Mesothelial cell of epicardium (in vitro differentiated cells): ENCODE data around the gene CCR1. TPM values are rescaled to one million over a fixed set of nuclear protein-coding genes. Genes with fewer than 3 reads are reported as not detected.

Experiments used
- DNase-seq, 2 experiments: peaks; one replicate each; pipeline ENCODE4 v3.0.0; 2021; ENCODE audit warnings: low spot score in 2 of 2; ENCODE audit not compliant: unreplicated experiment in 2 of 2
- H3K27ac Mint-ChIP-seq: 2 replicates; pipeline ENCODE4 v1.8.0; 2021; ENCODE audit warnings: mixed read lengths
- H3K27me3 Mint-ChIP-seq: 2 replicates; pipeline ENCODE4 v1.8.0; 2021; ENCODE audit warnings: low read depth, mixed read lengths
- H3K36me3 Mint-ChIP-seq: 2 replicates; pipeline ENCODE4 v1.8.0; 2021; ENCODE audit warnings: mixed read lengths
- H3K4me1 Mint-ChIP-seq: 2 replicates; pipeline ENCODE4 v1.8.0; 2021; ENCODE audit warnings: mixed read lengths
- H3K4me3 Mint-ChIP-seq: 2 replicates; pipeline ENCODE4 v1.8.0; 2021; ENCODE audit warnings: mild to moderate bottlenecking, moderate library complexity, mixed read lengths
- H3K9me3 Mint-ChIP-seq: 2 replicates; pipeline ENCODE4 v1.8.0; 2021; ENCODE audit warnings: mixed read lengths
- total RNA-seq: library from RNA; stranded (reverse); gene quantifications from 3 replicates; pipeline ENCODE4 v1.2.1, GENCODE V29; 2021
- TF ChIP-seq, protein P1 (sequence below): fragments of 200-600 bp; sonication (generic); IDR thresholded peaks from one replicate; pipeline ENCODE4 v1.5.0; 2021; ENCODE audit warnings: antibody characterized with exemption; ENCODE audit not compliant: unreplicated experiment

CCR1 gene
- total RNA-seq, 1 donor from 2014 or later: not detected

- Mint-ChIP-seq H3K9me3 (peaks cover 6% of the 10 kb centered on the region), H3K36me3 (no peaks in the 10 kb centered on the region), H3K27ac (no peak overlapping the region), H3K27me3 (peaks cover 64% of the 10 kb centered on the region), H3K4me1 (no peaks in the 10 kb centered on the region), H3K4me3 (no peak overlapping the region)
- TF ChIP-seq, protein P1, sequence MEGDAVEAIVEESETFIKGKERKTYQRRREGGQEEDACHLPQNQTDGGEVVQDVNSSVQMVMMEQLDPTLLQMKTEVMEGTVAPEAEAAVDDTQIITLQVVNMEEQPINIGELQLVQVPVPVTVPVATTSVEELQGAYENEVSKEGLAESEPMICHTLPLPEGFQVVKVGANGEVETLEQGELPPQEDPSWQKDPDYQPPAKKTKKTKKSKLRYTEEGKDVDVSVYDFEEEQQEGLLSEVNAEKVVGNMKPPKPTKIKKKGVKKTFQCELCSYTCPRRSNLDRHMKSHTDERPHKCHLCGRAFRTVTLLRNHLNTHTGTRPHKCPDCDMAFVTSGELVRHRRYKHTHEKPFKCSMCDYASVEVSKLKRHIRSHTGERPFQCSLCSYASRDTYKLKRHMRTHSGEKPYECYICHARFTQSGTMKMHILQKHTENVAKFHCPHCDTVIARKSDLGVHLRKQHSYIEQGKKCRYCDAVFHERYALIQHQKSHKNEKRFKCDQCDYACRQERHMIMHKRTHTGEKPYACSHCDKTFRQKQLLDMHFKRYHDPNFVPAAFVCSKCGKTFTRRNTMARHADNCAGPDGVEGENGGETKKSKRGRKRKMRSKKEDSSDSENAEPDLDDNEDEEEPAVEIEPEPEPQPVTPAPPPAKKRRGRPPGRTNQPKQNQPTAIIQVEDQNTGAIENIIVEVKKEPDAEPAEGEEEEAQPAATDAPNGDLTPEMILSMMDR: no peak
- DNase-seq: no peak
Observed at GRCh38 chr3:46239301-46239938, 31.3 kb upstream of the CCR1 start.

GRCh38 chr3:46238386-46238785 lies 30.3 kb upstream of the CCR1 start:
- Mint-ChIP-seq H3K27me3 (peaks cover 60% of the 10 kb centered on the region), H3K9me3 (peaks cover 6% of the 10 kb centered on the region), H3K36me3 (no peaks in the 10 kb centered on the region), H3K4me3 (no peak overlapping the region), H3K27ac (no peak overlapping the region), H3K4me1 (no peaks in the 10 kb centered on the region)
- DNase-seq: no peak
- TF ChIP-seq, protein P1: no peak

DNA sequence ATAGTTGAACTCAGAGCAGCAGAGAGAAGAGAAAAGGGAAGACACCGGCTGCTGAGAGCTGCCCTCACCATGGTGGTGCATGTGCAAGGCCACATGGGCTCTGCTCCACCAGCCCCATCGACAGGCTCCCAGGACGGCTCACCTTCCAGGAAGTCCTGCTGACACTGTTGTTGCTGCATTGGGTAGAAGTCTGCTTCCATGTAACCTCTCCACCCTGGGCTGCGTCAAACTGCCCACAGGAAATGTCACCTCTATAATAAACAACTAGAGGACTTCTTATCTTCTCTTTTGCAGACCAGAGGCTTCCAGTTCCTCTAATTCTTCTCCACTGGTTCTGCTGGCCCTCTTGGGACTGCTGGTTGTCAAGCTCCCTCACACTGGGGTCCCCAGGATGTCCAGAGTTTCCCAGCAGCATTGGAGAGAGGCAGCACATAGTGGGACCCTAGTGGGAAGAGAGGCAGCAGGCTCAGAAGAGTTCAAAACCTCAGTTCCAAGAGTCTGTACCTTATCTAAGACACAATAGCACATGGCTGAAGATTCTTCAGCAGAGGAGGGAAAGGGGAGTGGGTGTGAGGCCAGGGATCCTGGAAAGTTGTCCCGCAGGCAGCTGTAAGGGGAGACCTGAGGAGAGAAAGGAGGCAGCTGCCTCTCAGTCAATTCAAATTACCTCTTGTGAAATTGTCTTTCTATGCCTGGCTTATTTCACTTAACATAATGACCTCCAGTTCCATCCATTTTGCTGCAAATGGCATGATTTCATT lies 28.4 kb upstream of the CCR1 start:
- H3K4me1 Mint-ChIP-seq: no peaks in the 10 kb centered on the region
- no peak overlapping the region for H3K27ac Mint-ChIP-seq
- peaks cover 6% of the 10 kb centered on the region for H3K9me3 Mint-ChIP-seq
- peaks cover 65% of the 10 kb centered on the region for H3K27me3 Mint-ChIP-seq
- DNase-seq: no peak
- no peak overlapping the region for H3K4me3 Mint-ChIP-seq
- H3K36me3 Mint-ChIP-seq: no peaks in the 10 kb centered on the region
- TF ChIP-seq, protein P1: no peak

DNA sequence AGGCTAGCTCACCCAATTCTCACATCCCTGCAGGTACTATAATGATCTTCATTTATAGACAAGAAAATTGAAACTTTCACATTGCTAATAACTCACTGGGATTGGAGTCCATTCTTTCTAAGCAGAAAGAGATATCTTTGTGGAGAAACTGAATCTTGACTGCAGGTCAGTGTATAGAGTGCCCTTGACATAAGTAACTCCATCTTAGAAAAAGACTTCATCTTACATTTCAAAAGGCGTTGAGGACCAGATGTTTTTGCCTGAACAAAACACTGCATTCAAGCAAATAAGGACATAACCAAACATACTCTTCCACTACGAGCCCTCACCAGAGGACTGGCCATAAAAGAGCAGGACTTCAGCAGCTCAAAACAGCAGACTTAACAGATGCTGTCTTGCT lies 27.3 kb upstream of the CCR1 start:
- peaks cover 6% of the 10 kb centered on the region for H3K9me3 Mint-ChIP-seq
- TF ChIP-seq, protein P1: no peak
- H3K4me1 Mint-ChIP-seq: no peaks in the 10 kb centered on the region
- no peak for DNase-seq
- H3K4me3 Mint-ChIP-seq: no peak overlapping the region
- H3K27ac Mint-ChIP-seq: no peak overlapping the region
- H3K36me3 Mint-ChIP-seq: no peaks in the 10 kb centered on the region
- H3K27me3 Mint-ChIP-seq: peaks cover 68% of the 10 kb centered on the region

DNA sequence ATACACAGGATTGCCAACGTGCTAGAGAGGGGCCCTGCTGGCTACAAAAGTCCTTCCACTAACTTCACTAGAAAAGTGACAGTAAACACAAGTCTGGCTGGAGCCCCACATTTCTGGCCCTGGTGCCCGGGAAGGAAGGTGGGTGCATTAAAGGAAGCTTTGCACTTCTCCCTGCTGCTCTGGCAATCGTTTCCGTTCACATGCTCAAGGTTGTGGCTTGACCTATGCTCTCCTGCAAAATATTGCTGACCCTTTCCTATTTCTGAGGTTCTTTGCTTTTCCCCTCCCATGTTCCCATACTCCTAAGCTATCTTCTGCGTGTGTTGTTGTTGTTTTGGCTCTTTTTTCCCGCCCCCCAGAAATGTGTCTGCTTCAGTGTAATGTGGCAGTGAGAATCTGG lies 25.1 kb upstream of the CCR1 start:
- peaks cover 61% of the 10 kb centered on the region for H3K27me3 Mint-ChIP-seq
- no peak for DNase-seq
- no peaks in the 10 kb centered on the region for H3K4me1 Mint-ChIP-seq
- H3K4me3 Mint-ChIP-seq: no peak overlapping the region
- no peaks in the 10 kb centered on the region for H3K36me3 Mint-ChIP-seq
- TF ChIP-seq, protein P1: no peak
- no peak overlapping the region for H3K27ac Mint-ChIP-seq
- H3K9me3 Mint-ChIP-seq: peaks cover 6% of the 10 kb centered on the region
